ENCODE measurements around the gene PAQR7. TPM values are rescaled to one million over a fixed set of nuclear protein-coding genes. Genes with fewer than 3 reads are reported as not detected.

The PAQR7 gene
- total and polyA plus RNA-seq, 3 experiments from 2014 or later, result 0.09 to 8.1 (median 7.9) TPM

DNA sequence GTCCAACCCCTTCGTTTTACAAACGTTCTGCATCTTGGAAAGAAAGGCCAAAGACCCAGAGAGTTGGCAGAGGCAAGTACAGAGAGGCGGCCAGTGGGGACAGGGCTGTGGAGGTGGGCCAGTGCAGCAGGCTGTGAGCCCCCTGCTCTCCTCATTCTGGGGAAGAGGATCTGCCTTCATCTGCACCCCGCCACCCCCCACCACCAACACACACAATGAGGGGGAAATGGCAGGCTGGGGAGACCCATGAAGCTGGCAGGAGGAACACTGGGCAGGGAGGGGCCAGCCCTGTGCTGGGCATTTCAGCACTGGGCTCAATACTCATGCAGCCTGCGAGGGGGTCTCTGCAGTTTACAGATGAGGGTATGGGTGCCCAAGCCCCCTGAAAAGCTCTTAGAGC lies 16.1 kb upstream of the PAQR7 start:
- H3K36me3 Mint-ChIP-seq, result no peaks in the 10 kb centered on the region
- H3K4me3 Mint-ChIP-seq, result no peak overlapping the region
- H3K4me1 Mint-ChIP-seq, result peaks cover 7 to 9% (median 9%) of the 10 kb centered on the region in 3 donors
- no peaks in the 10 kb centered on the region for H3K9me3 Mint-ChIP-seq
- Histone ChIP-seq H3K9me3 (ENCODE audit: low read length) (no peaks in the 10 kb centered on the region), H3K4me1 (ENCODE audit: insufficient read depth, low read length) (peaks cover 5% of the 10 kb centered on the region), H3K36me3 (ENCODE audit: insufficient read depth, low read length) (no peaks in the 10 kb centered on the region), H3K27ac (ENCODE audit: low read depth, low read length) (no peak overlapping the region), H3K4me3 (ENCODE audit: low read length) (no peak overlapping the region), H3K27me3 (ENCODE audit: insufficient read depth, low read length, poor library complexity, severe bottlenecking) (no peaks in the 10 kb centered on the region)
- CTCF ChIA-PET, result interaction anchor here (0.6 to 2.9 kb wide), 4 partner anchors 16 to 143 kb away, joined by 3 to 15 read pairs (median 4); partner anchors contain the start of genes PAFAH2 and PAQR7
- POLR2A ChIA-PET, result interaction anchor here (0.7 kb wide), 1 partner anchor 283 kb away, joined by 5 read pairs; no protein-coding TSS in a partner anchor
- DNase-seq, result peak in 1 of 5 donors; percentile 13
- no peaks in the 10 kb centered on the region for H3K27me3 Mint-ChIP-seq
- H3K27ac Mint-ChIP-seq, result no peak overlapping the region

DNA sequence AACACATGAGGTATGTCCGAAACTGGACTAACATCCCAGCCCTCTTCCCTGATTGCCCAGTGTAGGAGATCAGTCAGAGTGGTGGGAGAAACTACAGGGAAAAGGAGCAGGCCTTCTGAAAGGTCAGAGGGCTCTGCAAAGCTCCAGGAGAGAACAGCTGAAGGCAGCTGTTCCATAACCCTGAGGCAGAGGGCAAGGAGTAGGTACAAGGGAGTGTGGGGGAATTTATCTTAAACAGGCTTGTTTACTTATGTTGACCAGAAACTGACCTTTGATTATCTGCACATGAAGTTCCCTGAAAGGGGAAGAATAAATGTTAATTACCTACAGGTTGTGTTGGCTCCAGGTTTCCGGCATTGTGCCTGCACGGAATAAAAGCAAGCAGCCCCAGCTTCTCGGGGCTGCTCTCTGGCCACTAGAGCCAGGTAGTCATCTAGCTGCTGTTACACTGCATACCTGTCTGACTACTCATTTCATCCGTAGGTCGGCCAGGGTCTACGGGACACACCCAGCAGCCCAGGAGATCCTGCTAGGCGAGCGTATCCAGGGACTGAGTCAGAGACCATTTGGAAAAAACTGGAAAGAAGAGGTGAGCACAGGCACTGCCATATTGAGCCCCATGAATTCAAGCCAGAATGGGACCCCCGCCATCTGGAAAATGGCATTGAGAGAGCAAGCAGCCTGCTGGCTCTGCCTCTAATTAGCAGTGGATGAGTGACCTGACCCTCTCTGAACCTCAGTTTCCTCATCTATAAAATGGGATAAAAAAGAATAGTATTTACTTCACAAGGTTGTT lies 14.9 kb upstream of the PAQR7 start:
- Mint-ChIP-seq H3K27ac (peak overlapping the region in 2 of 8 donors; percentile 46 to 57), H3K4me1 (peaks cover 3 to 4% (median 4%) of the 10 kb centered on the region in 3 donors), H3K9me3 (no peaks in the 10 kb centered on the region), H3K27me3 (no peaks in the 10 kb centered on the region), H3K4me3 (no peak overlapping the region), H3K36me3 (no peaks in the 10 kb centered on the region)
- no peak overlapping the region for H3K27ac ChIP-seq (ENCODE audit: low read depth, low read length)
- no peaks in the 10 kb centered on the region for H3K9me3 ChIP-seq (ENCODE audit: low read length)
- no peaks in the 10 kb centered on the region for H3K36me3 ChIP-seq (ENCODE audit: insufficient read depth, low read length)
- no peaks in the 10 kb centered on the region for H3K27me3 ChIP-seq (ENCODE audit: insufficient read depth, low read length, poor library complexity, severe bottlenecking)
- POLR2A ChIA-PET, result no interaction called here
- H3K4me3 ChIP-seq (ENCODE audit: low read length), result no peak overlapping the region
- CTCF ChIA-PET, result interaction anchor here (1.6 kb wide), 1 partner anchor 15 kb away, joined by 5 read pairs; the partner anchor contains the start of gene PAQR7
- peaks cover under 1% of the 10 kb centered on the region for H3K4me1 ChIP-seq (ENCODE audit: insufficient read depth, low read length)
- peak in 1 of 5 donors; percentile 3 for DNase-seq

DNA sequence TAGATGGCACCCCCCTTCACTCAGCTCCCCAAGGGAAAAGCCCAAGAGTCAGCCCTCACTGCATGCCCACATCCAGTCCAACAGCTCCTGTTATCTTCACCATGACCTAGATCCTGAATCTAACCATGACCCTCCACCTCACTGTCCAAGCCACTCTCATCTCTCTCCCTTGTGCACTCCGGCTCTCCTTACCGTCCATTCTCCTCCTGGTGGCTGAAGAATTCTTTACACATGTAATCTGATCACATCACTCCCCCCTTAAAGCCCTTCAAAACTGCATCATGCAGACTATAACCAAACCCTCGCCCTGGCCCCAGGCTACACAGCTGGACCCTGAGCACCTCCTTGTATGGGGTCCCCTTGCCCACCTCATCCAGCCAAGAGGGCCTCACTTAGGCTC lies 14.0 kb upstream of the PAQR7 start:
- Mint-ChIP-seq H3K27me3 (no peaks in the 10 kb centered on the region), H3K4me1 (no peaks in the 10 kb centered on the region), H3K36me3 (no peaks in the 10 kb centered on the region), H3K9me3 (no peaks in the 10 kb centered on the region), H3K4me3 (no peak overlapping the region), H3K27ac (peak overlapping the region in 1 of 8 donors; percentile 44)
- ChIA-PET CTCF (interaction anchor here (1.9 kb wide), 1 partner anchor 108 kb away, joined by 5 read pairs; the partner anchor contains the start of gene PAFAH2), POLR2A (no interaction called here)
- no peak for DNase-seq
- no peaks in the 10 kb centered on the region for H3K27me3 ChIP-seq (ENCODE audit: insufficient read depth, low read length, poor library complexity, severe bottlenecking)
- H3K36me3 ChIP-seq (ENCODE audit: insufficient read depth, low read length), result no peaks in the 10 kb centered on the region
- no peaks in the 10 kb centered on the region for H3K9me3 ChIP-seq (ENCODE audit: low read length)
- no peak overlapping the region for H3K4me3 ChIP-seq (ENCODE audit: low read length)
- H3K4me1 ChIP-seq (ENCODE audit: insufficient read depth, low read length), result no peaks in the 10 kb centered on the region
- H3K27ac ChIP-seq (ENCODE audit: low read depth, low read length), result no peak overlapping the region

DNA sequence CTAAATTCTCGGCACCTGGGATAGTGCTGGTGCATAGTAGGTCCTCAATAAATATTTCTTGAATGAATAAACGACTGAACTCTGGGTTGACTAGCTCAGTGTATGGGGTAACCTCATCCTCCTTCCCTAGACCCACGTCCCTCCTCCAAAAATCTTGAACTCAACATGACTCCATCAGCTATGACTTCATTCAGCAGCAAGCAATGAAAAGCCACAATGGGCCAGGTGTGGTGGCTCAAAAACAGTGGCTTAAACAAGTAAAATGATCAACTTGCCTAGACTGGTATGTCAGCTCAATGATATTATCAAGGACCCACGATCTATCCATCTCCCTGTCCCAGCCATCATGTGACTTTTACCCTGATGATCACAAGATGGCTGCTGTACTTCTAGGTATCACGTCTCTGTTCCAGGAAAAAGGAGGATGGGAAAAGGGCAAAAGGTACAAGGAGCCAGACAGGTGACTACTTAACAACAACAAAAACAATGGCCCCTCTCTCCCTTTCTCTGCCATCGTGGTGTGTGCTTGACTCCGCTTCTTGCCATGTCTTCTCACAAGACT lies 13.0 kb upstream of the PAQR7 start:
- peak in 1 of 5 donors; percentile 7 for DNase-seq

DNA sequence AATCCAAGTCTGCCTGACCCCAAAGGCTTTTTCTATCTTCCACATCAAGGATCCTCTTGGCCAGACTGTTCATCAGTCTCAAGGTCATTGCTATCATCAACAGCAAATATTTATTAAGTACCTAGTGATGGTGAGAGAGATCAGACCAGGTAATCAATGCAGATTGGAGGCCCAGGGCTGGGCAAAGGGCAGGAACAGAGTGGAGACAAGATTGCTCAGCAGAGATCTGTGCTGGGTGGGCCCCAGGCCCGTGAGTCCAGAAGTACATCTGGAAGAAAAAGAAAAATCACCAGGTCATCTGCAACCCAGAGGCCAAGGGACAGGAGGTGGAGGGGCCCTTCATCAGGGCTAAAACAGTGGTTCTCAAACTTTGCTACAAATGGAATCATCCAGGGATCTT lies 10.1 kb upstream of the PAQR7 start:
- ChIA-PET CTCF (interaction anchor here (1.4 to 3.1 kb wide), 2 partner anchors 9 to 10 kb away, joined by 4 to 13 read pairs; partner anchors contain the start of gene PAQR7), POLR2A (no interaction called here)
- Histone ChIP-seq H3K36me3 (ENCODE audit: insufficient read depth, low read length) (no peaks in the 10 kb centered on the region), H3K27ac (ENCODE audit: low read depth, low read length) (no peak overlapping the region), H3K4me1 (ENCODE audit: insufficient read depth, low read length) (no peaks in the 10 kb centered on the region), H3K9me3 (ENCODE audit: low read length) (no peaks in the 10 kb centered on the region), H3K27me3 (ENCODE audit: insufficient read depth, low read length, poor library complexity, severe bottlenecking) (no peaks in the 10 kb centered on the region), H3K4me3 (ENCODE audit: low read length) (no peak overlapping the region)
- H3K4me1 Mint-ChIP-seq, result no peaks in the 10 kb centered on the region
- H3K27me3 Mint-ChIP-seq, result no peaks in the 10 kb centered on the region
- no peak for DNase-seq
- H3K9me3 Mint-ChIP-seq, result no peaks in the 10 kb centered on the region
- no peak overlapping the region for H3K27ac Mint-ChIP-seq
- no peaks in the 10 kb centered on the region for H3K36me3 Mint-ChIP-seq
- H3K4me3 Mint-ChIP-seq, result no peak overlapping the region

More for the DNA sequence above, 13.0 kb upstream of the PAQR7 start:
- Histone ChIP-seq H3K27me3 (ENCODE audit: insufficient read depth, low read length, poor library complexity, severe bottlenecking) (no peaks in the 10 kb centered on the region), H3K4me3 (ENCODE audit: low read length) (no peak overlapping the region), H3K36me3 (ENCODE audit: insufficient read depth, low read length) (no peaks in the 10 kb centered on the region), H3K9me3 (ENCODE audit: low read length) (no peaks in the 10 kb centered on the region), H3K4me1 (ENCODE audit: insufficient read depth, low read length) (no peaks in the 10 kb centered on the region), H3K27ac (ENCODE audit: low read depth, low read length) (no peak overlapping the region)
- H3K27me3 Mint-ChIP-seq, result no peaks in the 10 kb centered on the region
- H3K4me1 Mint-ChIP-seq, result no peaks in the 10 kb centered on the region
- H3K36me3 Mint-ChIP-seq, result no peaks in the 10 kb centered on the region
- H3K4me3 Mint-ChIP-seq, result no peak overlapping the region
- ChIA-PET CTCF (interaction anchor here (1.9 kb wide), 1 partner anchor 109 kb away, joined by 5 read pairs; the partner anchor contains the start of gene PAFAH2), POLR2A (no interaction called here)
- H3K9me3 Mint-ChIP-seq, result no peaks in the 10 kb centered on the region
- H3K27ac Mint-ChIP-seq, result peak overlapping the region in 2 of 8 donors; percentile 11 to 61

DNA sequence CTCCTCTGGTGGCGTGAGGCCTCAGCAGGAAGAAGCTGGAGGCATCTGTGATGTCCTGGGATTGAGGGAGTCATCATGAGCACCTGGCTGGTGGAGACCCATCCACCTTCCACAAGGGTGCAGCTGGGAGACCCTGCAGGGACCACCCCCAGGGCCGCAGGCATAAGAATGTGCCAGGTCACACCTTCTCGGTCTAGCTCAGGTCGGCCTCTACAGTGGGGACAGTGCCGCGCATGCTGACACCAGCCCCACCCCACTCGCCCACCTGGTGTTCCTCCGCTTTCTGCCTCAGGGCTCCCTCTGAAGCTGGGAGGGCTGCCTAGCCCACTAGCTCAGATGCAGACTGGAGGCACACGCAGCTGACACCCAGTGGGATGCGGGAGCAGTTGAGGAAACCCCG lies 5.8 kb upstream of the PAQR7 start:
- ChIA-PET CTCF (no interaction called here), POLR2A (no interaction called here)
- no peaks in the 10 kb centered on the region for H3K4me1 ChIP-seq (ENCODE audit: insufficient read depth, low read length)
- H3K4me3 ChIP-seq (ENCODE audit: low read length), result no peak overlapping the region
- Mint-ChIP-seq H3K27ac (no peak overlapping the region), H3K4me3 (no peak overlapping the region), H3K36me3 (no peaks in the 10 kb centered on the region), H3K4me1 (peaks cover under 1 to 2% (median 1%) of the 10 kb centered on the region in 3 donors), H3K9me3 (no peaks in the 10 kb centered on the region), H3K27me3 (peaks cover 0 to 6% of the 10 kb centered on the region in 2 donors)
- no peaks in the 10 kb centered on the region for H3K9me3 ChIP-seq (ENCODE audit: low read length)
- no peaks in the 10 kb centered on the region for H3K27me3 ChIP-seq (ENCODE audit: insufficient read depth, low read length, poor library complexity, severe bottlenecking)
- DNase-seq, result no peak
- no peak overlapping the region for H3K27ac ChIP-seq (ENCODE audit: low read depth, low read length)
- no peaks in the 10 kb centered on the region for H3K36me3 ChIP-seq (ENCODE audit: insufficient read depth, low read length)

DNA sequence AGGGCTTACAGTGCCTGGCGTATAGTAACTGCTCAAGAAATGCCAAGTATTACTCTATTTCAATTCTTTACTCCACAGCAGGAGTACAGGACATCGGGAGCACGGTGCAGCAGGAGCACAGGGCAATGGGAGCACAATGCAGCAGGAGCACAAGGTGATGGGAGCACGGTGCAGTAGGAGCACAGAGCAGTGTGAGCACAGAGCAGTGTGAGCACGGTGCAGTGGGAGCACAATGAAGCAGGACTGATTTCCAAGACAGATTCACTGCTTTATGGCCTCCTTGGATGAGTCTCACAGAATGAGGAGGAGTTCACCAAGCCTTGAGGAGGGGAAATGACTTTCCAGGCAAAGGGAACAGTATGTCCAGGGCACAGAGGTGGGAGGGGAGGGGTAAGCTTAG lies 5.0 kb upstream of the PAQR7 start:
- Mint-ChIP-seq H3K4me3 (no peak overlapping the region), H3K9me3 (no peaks in the 10 kb centered on the region), H3K4me1 (peaks cover 5% of the 10 kb centered on the region in 3 donors), H3K36me3 (no peaks in the 10 kb centered on the region), H3K27ac (peak overlapping the region in 1 of 8 donors; percentile 89), H3K27me3 (peaks cover 0 to 6% of the 10 kb centered on the region in 2 donors)
- Histone ChIP-seq H3K36me3 (ENCODE audit: insufficient read depth, low read length) (no peaks in the 10 kb centered on the region), H3K4me1 (ENCODE audit: insufficient read depth, low read length) (no peaks in the 10 kb centered on the region), H3K9me3 (ENCODE audit: low read length) (no peaks in the 10 kb centered on the region), H3K27me3 (ENCODE audit: insufficient read depth, low read length, poor library complexity, severe bottlenecking) (no peaks in the 10 kb centered on the region), H3K27ac (ENCODE audit: low read depth, low read length) (no peak overlapping the region), H3K4me3 (ENCODE audit: low read length) (no peak overlapping the region)
- ChIA-PET POLR2A (no interaction called here), CTCF (no interaction called here)
- DNase-seq, result no peak

DNA sequence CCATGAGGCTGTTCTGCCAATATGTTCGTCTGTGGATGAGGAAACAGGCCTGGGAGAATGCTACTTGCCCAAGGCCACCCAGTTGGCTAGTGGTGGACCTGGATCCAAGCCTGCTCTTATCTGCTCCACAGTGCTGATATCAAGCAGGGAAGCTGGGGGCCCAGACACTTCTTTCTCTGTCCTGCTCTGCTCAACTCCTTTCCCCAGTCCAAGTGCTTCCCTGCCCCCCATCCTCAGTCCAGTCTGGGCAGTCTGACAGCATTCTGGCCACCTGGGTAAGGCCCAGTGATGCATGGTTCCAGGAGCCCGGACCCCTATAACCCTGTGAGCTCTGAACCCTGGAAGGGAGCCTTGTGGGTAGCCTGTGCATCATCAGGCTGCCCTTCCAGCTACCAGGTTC lies 4.2 kb upstream of the PAQR7 start:
- H3K27ac Mint-ChIP-seq, result peak overlapping the region in 2 of 8 donors; percentile 38 to 55
- no peak overlapping the region for H3K27ac ChIP-seq (ENCODE audit: low read depth, low read length)
- H3K27me3 Mint-ChIP-seq, result peaks cover 0 to 6% of the 10 kb centered on the region in 2 donors
- no peaks in the 10 kb centered on the region for H3K9me3 Mint-ChIP-seq
- no peaks in the 10 kb centered on the region for H3K27me3 ChIP-seq (ENCODE audit: insufficient read depth, low read length, poor library complexity, severe bottlenecking)
- ChIA-PET POLR2A (no interaction called here), CTCF (no interaction called here)
- peaks cover 4% of the 10 kb centered on the region for H3K4me1 ChIP-seq (ENCODE audit: insufficient read depth, low read length)
- no peak for DNase-seq
- peaks cover 5 to 10% (median 8%) of the 10 kb centered on the region in 3 donors for H3K4me1 Mint-ChIP-seq
- H3K36me3 Mint-ChIP-seq, result no peaks in the 10 kb centered on the region
- H3K36me3 ChIP-seq (ENCODE audit: insufficient read depth, low read length), result no peaks in the 10 kb centered on the region
- no peaks in the 10 kb centered on the region for H3K9me3 ChIP-seq (ENCODE audit: low read length)
- no peak overlapping the region for H3K4me3 Mint-ChIP-seq
- H3K4me3 ChIP-seq (ENCODE audit: low read length), result no peak overlapping the region
